ENCODE results near the gene ZNF511.

Gene ZNF511

DNA sequence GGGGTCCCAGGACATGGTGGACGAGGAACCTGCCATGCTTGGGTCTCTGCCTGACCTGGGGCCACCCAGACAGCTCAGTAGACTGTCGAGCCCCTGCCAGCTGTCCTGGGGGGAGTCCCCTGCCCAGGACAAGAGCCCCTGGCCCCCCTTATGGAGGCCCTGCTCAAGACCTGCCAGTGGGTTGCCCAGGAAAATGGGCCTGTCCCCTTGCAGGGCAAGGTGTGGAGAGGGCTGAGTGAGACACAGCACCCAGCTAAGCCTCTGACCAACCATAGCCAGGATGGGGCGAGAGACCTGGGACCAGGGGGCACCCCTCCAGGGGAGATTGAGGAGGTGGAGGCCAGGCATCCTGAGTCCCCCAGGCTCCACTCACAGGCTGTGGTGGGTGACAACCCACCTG is 47.3 kb downstream of the ZNF511 start:
- no peak for DNase-seq

DNA sequence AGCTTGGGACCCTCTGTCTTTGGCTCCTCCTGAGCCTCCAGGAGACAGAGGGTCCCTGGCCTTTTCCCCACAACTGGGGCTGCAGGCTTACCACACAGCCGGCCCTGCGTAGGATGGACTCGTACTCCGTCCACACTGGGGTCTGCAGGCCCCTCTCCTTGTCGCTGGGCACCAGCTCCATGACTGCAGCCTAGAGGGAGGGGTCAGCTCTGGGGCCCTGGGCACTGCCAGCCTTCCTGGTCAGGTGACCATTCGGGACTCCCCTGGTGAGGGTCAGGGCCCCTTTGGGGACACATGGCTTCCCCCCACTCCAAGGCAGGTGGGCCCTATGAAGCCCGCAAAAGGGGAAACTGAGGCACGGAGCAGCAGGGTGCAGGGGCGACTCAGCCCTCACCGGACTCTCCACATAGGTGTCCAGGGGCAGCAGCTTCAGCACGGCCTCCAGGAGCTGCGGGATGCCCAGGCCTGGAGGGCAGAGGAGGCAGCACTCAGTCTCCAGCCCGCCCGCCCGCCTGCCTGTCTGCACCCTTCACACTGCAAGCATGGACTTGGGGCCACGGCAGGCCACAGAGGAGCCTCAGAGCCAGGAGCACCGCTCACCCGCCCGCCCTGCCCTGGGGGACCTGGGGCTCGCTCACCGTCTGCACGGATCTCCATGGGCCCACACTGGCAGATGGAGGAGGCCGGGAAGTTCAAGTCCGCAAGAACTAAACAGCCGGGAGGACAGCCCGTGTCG is 48.0 kb downstream of the ZNF511 start:
- DNase-seq = no peak

DNA sequence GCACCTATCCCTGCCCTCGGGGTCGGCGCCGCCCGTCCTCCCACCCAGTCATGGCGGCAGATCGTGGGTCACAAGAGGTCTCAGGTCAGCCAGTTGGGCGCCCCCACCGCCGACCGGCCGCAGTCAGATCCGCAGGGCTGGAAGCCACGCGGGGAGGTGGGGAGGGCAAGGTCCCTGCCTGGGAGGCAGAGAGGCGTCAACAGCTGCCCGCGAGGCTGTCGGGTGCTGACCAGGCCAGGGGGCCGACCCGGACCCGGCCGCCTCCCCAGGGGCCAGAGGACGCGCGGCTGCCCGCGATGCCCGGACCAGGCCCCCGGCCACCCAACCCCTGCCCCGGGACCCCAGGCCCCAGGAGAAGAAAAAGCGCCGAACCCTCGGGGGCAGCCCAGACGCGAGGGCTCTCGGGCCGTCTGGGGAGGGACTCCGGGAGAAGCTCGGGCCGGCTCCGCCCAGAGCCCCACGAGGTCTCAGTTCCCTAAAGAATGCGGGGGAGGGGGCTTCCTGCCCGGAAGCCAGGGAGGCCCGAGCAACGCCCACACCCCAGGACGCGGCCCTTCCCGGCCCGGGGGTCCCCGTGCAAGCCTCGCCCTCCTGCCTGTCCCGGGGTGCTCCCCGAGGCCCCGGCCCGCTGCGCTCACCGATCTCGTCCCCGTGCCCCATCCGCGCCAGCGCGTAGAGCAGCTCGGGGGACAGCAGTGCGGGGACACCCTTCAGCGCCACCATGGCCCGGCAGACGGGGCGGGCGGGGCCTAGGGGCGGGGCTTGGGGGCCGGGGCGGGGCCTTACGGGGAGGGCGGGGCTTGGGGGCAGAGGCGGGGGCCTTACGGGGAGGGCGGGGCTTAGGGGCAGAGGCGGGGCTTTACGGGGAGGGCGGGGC is 48.8 kb downstream of the ZNF511 start, which contains the start of gene FUOM:
FUOM (minus strand) TSS at position 735 of the 877 bp plus-strand sequence; CDS start at position 723, 12 bp downstream.
- DNase-seq = peak in 1 of 2 experiments; percentile 56

- DNase-seq = no peak
Observed at GRCh38 chr10:133358162-133358924, 49.6 kb downstream of the ZNF511 start.

GRCh38 chr10:133358925-133359310 is 50.2 kb downstream of the ZNF511 start:
- DNase-seq = no peak

DNA sequence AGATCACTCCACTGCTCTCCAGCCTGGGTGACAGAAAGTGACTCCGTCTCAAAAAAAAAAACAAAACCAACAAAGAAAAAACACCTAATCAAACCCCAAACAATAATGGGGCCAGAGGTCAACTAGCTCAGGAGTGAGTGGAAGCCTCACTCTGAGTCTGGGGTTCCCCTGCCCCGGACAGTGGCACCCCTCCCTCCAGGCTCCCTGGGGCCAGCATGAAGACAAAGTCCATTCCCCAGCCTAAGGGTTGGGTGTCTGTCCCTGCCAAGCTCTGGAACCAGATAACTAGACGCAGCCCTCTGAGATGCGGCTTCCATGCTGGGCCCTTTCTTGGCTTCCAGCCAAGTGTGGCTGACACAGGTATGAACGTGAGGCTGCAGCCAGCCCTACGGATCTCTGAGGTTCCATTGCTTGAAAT is 50.8 kb downstream of the ZNF511 start:
- DNase-seq = peak; percentile 30 to 34

GRCh38 chr10:133359972-133360610 is 51.4 kb downstream of the ZNF511 start:
- DNase-seq = no peak

DNA sequence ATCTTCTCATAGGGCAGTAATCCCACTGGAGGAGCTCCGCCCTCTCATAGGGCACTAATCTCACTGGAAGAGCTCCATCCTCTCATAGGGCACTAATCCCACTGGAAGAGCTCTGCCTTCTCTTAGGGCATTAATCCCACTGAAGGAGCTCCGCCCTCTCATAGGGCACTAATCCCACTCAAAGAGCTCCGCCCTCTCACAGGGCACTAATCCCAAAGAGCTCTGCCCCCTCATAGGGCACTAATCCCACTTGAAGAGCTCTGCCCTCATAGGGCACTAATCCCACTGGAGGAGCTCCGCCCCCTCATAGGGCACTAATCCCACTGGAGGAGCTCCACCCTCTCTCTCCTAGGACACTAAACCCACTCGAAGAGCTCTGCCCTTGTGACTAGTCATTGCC is 52.5 kb downstream of the ZNF511 start:
- DNase-seq = no peak

GRCh38 chr10:133361773-133362441 is 53.2 kb downstream of the ZNF511 start:
- no peak for DNase-seq
